Vagina (tissue), 2 donors: ENCODE results near the gene PCGF3.

Source experiments
- CTCF ChIP-seq, 3 experiments: fragments of 450-650 bp in 2 of 3; fragments of 200-600 bp in 1 of 3; sonication (generic) in 1 of 3; IDR thresholded peaks; one replicate each; pipeline ENCODE4 v1.5.1; 2017 to 2019; ENCODE audit warnings: antibody characterized with exemption in 3 of 3, mild to moderate bottlenecking in 2 of 3, moderate library complexity in 2 of 3
- POLR2A ChIP-seq, 2 donors: fragments of 450-650 bp; IDR thresholded peaks; one replicate each; pipeline ENCODE4 v1.6.1; 2017; ENCODE audit warnings: antibody characterized with exemption in 2 of 2, mild to moderate bottlenecking in 2 of 2, moderate library complexity in 2 of 2
- POLR2AphosphoS5 ChIP-seq, 2 donors: sonication (generic); formaldehyde crosslinking; IDR thresholded peaks; one replicate each; pipeline ENCODE4 v1.9.0; 2017; ENCODE audit warnings: antibody characterized with exemption in 2 of 2, mild to moderate bottlenecking in 2 of 2, low read depth in 1 of 2; ENCODE audit not compliant: insufficient read depth in 1 of 2

- TF ChIP-seq CTCF (IDR thresholded peaks at IDR 0.05) (no peak), POLR2A (IDR thresholded peaks at IDR 0.05) (no peak), POLR2AphosphoS5 (IDR thresholded peaks at IDR 0.05; ENCODE audit: insufficient read depth in 1 of 2, low read depth in 1 of 2) (no peak)
Observed at GRCh38 chr4:699816-700580, 5.6 kb upstream of the PCGF3 start.
